Upper lobe of left lung (tissue), 6 donors: ENCODE measurements around the gene GULP1. TPM values are rescaled to one million over a fixed set of nuclear protein-coding genes. Genes with fewer than 3 reads are reported as not detected.

Source experiments
- ATAC-seq, 2 donors: fragments of 200-7000 bp; cut with Tn5 transposase; one replicate each; pipeline ENCODE4 v1.9.1; 2022; ENCODE audit warnings: mild to moderate bottlenecking in 2 of 2, moderate library complexity in 2 of 2; ENCODE audit not compliant: low FRiP score in 2 of 2
- DNase-seq, 2 donors: peaks; one replicate each; pipeline ENCODE4 v3.0.0-alpha.2; 2019 to 2020
- H3K27ac ChIP-seq, 4 donors: fragments of 200-600 bp; sonication (generic); one replicate each; pipeline ENCODE4 v1.5.1; 2016 to 2019
- H3K27me3 ChIP-seq, 4 donors: fragments of 200-600 bp; sonication (generic); one replicate each; pipeline ENCODE4 v1.5.1; 2017 to 2019
- H3K36me3 ChIP-seq, 4 donors: fragments of 200-600 bp; sonication (generic); one replicate each; pipeline ENCODE4 v1.5.1; 2016 to 2019
- H3K4me1 ChIP-seq, 4 donors: fragments of 200-600 bp; sonication (generic); one replicate each; pipeline ENCODE4 v1.5.1; 2018 to 2019
- H3K4me3 ChIP-seq, 4 donors: fragments of 200-600 bp; sonication (generic); one replicate each; pipeline ENCODE4 v1.5.1; 2017 to 2019; ENCODE audit warnings: mild to moderate bottlenecking in 2 of 4, moderate library complexity in 1 of 4
- H3K9me3 ChIP-seq, 4 donors: fragments of 200-600 bp; sonication (generic); one replicate each; pipeline ENCODE4 v1.5.1; 2018 to 2019
- CTCF ChIP-seq, 6 experiments: fragments of 450-650 bp in 4 of 6; fragments of 200-600 bp in 2 of 6; sonication (generic) in 2 of 6; IDR thresholded peaks; one replicate each; pipeline ENCODE4 v1.5.1; 2016 to 2019; ENCODE audit warnings: antibody characterized with exemption in 6 of 6
- EP300 ChIP-seq, 4 donors: sonication (generic); formaldehyde crosslinking; IDR thresholded peaks; one replicate each; pipeline ENCODE4 v1.5.1; 2017; ENCODE audit warnings: antibody characterized with exemption in 4 of 4, control low read depth in 2 of 4
- POLR2A ChIP-seq, 4 donors: fragments of 450-650 bp; IDR thresholded peaks; one replicate each; pipeline ENCODE4 v1.5.1; 2016 to 2017; ENCODE audit warnings: antibody characterized with exemption in 4 of 4, mild to moderate bottlenecking in 2 of 4
- POLR2AphosphoS5 ChIP-seq, 2 donors: sonication (generic); formaldehyde crosslinking; IDR thresholded peaks; one replicate each; pipeline ENCODE4 v1.5.1; 2017; ENCODE audit warnings: antibody characterized with exemption in 2 of 2
- WGBS, 2 donors: methylation state at CpG; one replicate each; pipeline ENCODE4 v1.1.5; 2017 to 2018; 5-methylcytosine and 5-hydroxymethylcytosine counted together
- total RNA-seq, 6 donors: library from RNA; depleted of rRNA in 4 of 6; stranded (reverse); fragments of >200 nt in 4 of 6; gene quantifications; one replicate each; pipeline versions ENCODE4 v1.1.0 to v1.2.1, GENCODE V29; 2016 to 2021
- donor health status: DM: no; HTN: no; CAD: no; lungs with moderate emphysema.
- donor health status: DM: no; HTN: yes; CAD: no; lungs with severe emphysema.

Gene GULP1
- total RNA-seq, 6 donors from 2014 or later: 12.5 to 71.2 (median 32.7) TPM

- TF ChIP-seq POLR2A (IDR thresholded peaks at IDR 0.05) (no peak), EP300 (IDR thresholded peaks at IDR 0.05) (no peak), CTCF (IDR thresholded peaks at IDR 0.05) (no peak), POLR2AphosphoS5 (IDR thresholded peaks at IDR 0.05) (no peak)
- Histone ChIP-seq H3K36me3 (no peaks in the 10 kb centered on the region), H3K4me1 (peaks cover 0 to 8% (median 3%) of the 10 kb centered on the region in 4 donors), H3K27ac (no peak overlapping the region), H3K27me3 (no peaks in the 10 kb centered on the region), H3K9me3 (no peaks in the 10 kb centered on the region), H3K4me3 (no peak overlapping the region)
- DNase-seq: no peak
- 60 to 74% methylated on average over 6 of the region's 6 CpGs for WGBS, 2 donors
- ATAC-seq: no peak
Measured at GRCh38 chr2:188322569-188323551, 31.2 kb downstream of the GULP1 start.

GRCh38 chr2:188324067-188324466 lies 32.4 kb downstream of the GULP1 start:
- TF ChIP-seq POLR2A (IDR thresholded peaks at IDR 0.05): no peak
- TF ChIP-seq EP300 (IDR thresholded peaks at IDR 0.05): no peak
- TF ChIP-seq CTCF (IDR thresholded peaks at IDR 0.05): no peak
- no peak for TF ChIP-seq POLR2AphosphoS5 (IDR thresholded peaks at IDR 0.05)
- Histone ChIP-seq H3K4me1 (peaks cover 0 to 8% (median 3%) of the 10 kb centered on the region in 4 donors), H3K27me3 (no peaks in the 10 kb centered on the region), H3K4me3 (no peak overlapping the region), H3K27ac (no peak overlapping the region), H3K36me3 (no peaks in the 10 kb centered on the region), H3K9me3 (no peaks in the 10 kb centered on the region)
- DNase-seq (no peak), ATAC-seq (no peak)

GRCh38 chr2:188326290-188326668 lies 34.6 kb downstream of the GULP1 start:
- H3K27ac ChIP-seq: no peak overlapping the region
- peaks cover 0 to 8% (median 3%) of the 10 kb centered on the region in 4 donors for H3K4me1 ChIP-seq
- DNase-seq: no peak
- no peaks in the 10 kb centered on the region for H3K9me3 ChIP-seq
- no peak for ATAC-seq
- no peak overlapping the region for H3K4me3 ChIP-seq
- 82 to 86% methylated on average over 1 of the region's 1 CpG for WGBS, 2 donors
- H3K36me3 ChIP-seq: no peaks in the 10 kb centered on the region
- H3K27me3 ChIP-seq: no peaks in the 10 kb centered on the region
- no peak for TF ChIP-seq POLR2A (IDR thresholded peaks at IDR 0.05)
- TF ChIP-seq CTCF (IDR thresholded peaks at IDR 0.05): no peak
- TF ChIP-seq EP300 (IDR thresholded peaks at IDR 0.05): no peak
- no peak for TF ChIP-seq POLR2AphosphoS5 (IDR thresholded peaks at IDR 0.05)

- H3K36me3 ChIP-seq: no peaks in the 10 kb centered on the region
- H3K4me3 ChIP-seq: no peak overlapping the region
- TF ChIP-seq CTCF (IDR thresholded peaks at IDR 0.05) (no peak), POLR2AphosphoS5 (IDR thresholded peaks at IDR 0.05) (no peak), EP300 (IDR thresholded peaks at IDR 0.05) (no peak), POLR2A (IDR thresholded peaks at IDR 0.05) (no peak)
- H3K27me3 ChIP-seq: no peaks in the 10 kb centered on the region
- DNase-seq (no peak), ATAC-seq (no peak)
- WGBS, 2 donors: 79 to 83% methylated on average over 4 of the region's 4 CpGs
- peaks cover 0 to 8% (median 3%) of the 10 kb centered on the region in 4 donors for H3K4me1 ChIP-seq
- H3K9me3 ChIP-seq: no peaks in the 10 kb centered on the region
- H3K27ac ChIP-seq: no peak overlapping the region
Measured at GRCh38 chr2:188326669-188327301, 35.1 kb downstream of the GULP1 start.
